PFSK-1 (cell line): Measurements from ENCODE around the gene MEFV.
A peak's percentile ranks its signal among the peaks of the same experiment; 100 is the strongest.

Experiments
- FOXP2 ChIP-seq: optimal IDR thresholded peaks from 2 replicates; pipeline ENCODE3; 2011; ENCODE audit warnings: borderline replicate concordance, control low read depth, inconsistent platforms; ENCODE audit not compliant: insufficient read depth; ENCODE audit errors: extremely low read length, extremely low read depth
- POLR2AphosphoS5 ChIP-seq: IDR thresholded peaks from 2 replicates; pipeline ENCODE4 v1.6.1; 2012; ENCODE audit warnings: low read depth, mild to moderate bottlenecking, control low read depth, low read length, moderate library complexity
- REST ChIP-seq, 2 experiments: IDR thresholded peaks; 2 replicates each; pipeline versions ENCODE4 v1.6.1 to v1.8.0; 2011 to 2012; ENCODE audit warnings: low read depth in 2 of 2, low read length in 2 of 2, control low read depth in 1 of 2, inconsistent platforms in 1 of 2, mild to moderate bottlenecking in 1 of 2, moderate library complexity in 1 of 2; ENCODE audit not compliant: insufficient read depth in 1 of 2
- SIN3A ChIP-seq: IDR thresholded peaks from 2 replicates; pipeline ENCODE4 v1.6.1; 2012; ENCODE audit warnings: mild to moderate bottlenecking, low read length, moderate library complexity, borderline replicate concordance; ENCODE audit not compliant: insufficient read depth
- TAF1 ChIP-seq: IDR thresholded peaks from 2 replicates; pipeline ENCODE4 v1.6.1; 2012; ENCODE audit warnings: low read length, control low read depth, borderline replicate concordance; ENCODE audit not compliant: insufficient read depth

MEFV gene

GRCh38 chr16:3264137-3265036 is 8.0 kb upstream of the MEFV start:
- peak; percentile 86 for TF ChIP-seq POLR2AphosphoS5
- TF ChIP-seq TAF1, result peak; percentile 64; the same call in 1 of the 2 replicates
- no peak for TF ChIP-seq REST (IDR thresholded peaks at IDR 0.05; ENCODE audit: insufficient read depth in 1 of 2, low read depth in 2 of 2, low read length in 2 of 2)
- peak; percentile 57; the same call in 1 of the 2 replicates for TF ChIP-seq SIN3A
- TF ChIP-seq FOXP2, result peak; percentile 17

GRCh38 chr16:3262517-3262916 is 6.1 kb upstream of the MEFV start:
- TF ChIP-seq POLR2AphosphoS5 (no peak), TAF1 (no peak), REST (IDR thresholded peaks at IDR 0.05; ENCODE audit: insufficient read depth in 1 of 2, low read depth in 2 of 2, low read length in 2 of 2) (no peak), FOXP2 (no peak), SIN3A (no peak)

- TF ChIP-seq SIN3A (no peak), FOXP2 (no peak), REST (IDR thresholded peaks at IDR 0.05; ENCODE audit: insufficient read depth in 1 of 2, low read depth in 2 of 2, low read length in 2 of 2) (no peak), TAF1 (no peak), POLR2AphosphoS5 (no peak)
These were observed 3.4 kb upstream of the MEFV start for GRCh38 chr16:3259836-3260235.

- no peak for TF ChIP-seq POLR2AphosphoS5
- no peak for TF ChIP-seq FOXP2
- TF ChIP-seq SIN3A, result no peak
- TF ChIP-seq REST (IDR thresholded peaks at IDR 0.05; ENCODE audit: insufficient read depth in 1 of 2, low read depth in 2 of 2, low read length in 2 of 2), result no peak
- TF ChIP-seq TAF1, result no peak
These were observed 533 bp upstream of the MEFV start for GRCh38 chr16:3256866-3257465.
